ENCODE measurements around the gene PCDHB6.
"Not testable (repeated sequence)": the region's sequence is repeated elsewhere in the genome, so short reads cannot be mapped to it uniquely, and the experiment has no call there.

The PCDHB6 gene

GRCh38 chr5:141157901-141158300 lies 8.0 kb downstream of the PCDHB6 start:
- DNase-seq (ENCODE audit: low read depth in 1 of 2, low spot score in 1 of 2), result not testable (repeated sequence)

GRCh38 chr5:141172381-141173204 lies 22.7 kb downstream of the PCDHB6 start, which contains the start of gene PCDHB7:
Gene PCDHB7 (plus strand): TSS chr5:141172644. CDS start chr5:141172836, 192 bp downstream.
- DNase-seq (ENCODE audit: low read depth in 1 of 2, low spot score in 1 of 2), result no peak

- not testable (repeated sequence) for DNase-seq (ENCODE audit: low read depth in 1 of 2, low spot score in 1 of 2)
Measured at GRCh38 chr5:141174291-141175104, 24.6 kb downstream of the PCDHB6 start.

- DNase-seq (ENCODE audit: low read depth in 1 of 2, low spot score in 1 of 2), result no peak
Measured at GRCh38 chr5:141175933-141176332, 26.1 kb downstream of the PCDHB6 start.

- DNase-seq (ENCODE audit: low read depth in 1 of 2, low spot score in 1 of 2), result not testable (repeated sequence)
Measured at GRCh38 chr5:141177577-141178191, 27.8 kb downstream of the PCDHB6 start, which contains the start of gene PCDHB8. Gene PCDHB8 (plus strand): TSS chr5:141177790. CDS start chr5:141178035, 245 bp downstream.

- DNase-seq (ENCODE audit: low read depth in 1 of 2, low spot score in 1 of 2), result not testable (repeated sequence)
Measured at GRCh38 chr5:141179371-141179770, 29.5 kb downstream of the PCDHB6 start.

GRCh38 chr5:141179876-141180275 lies 30.0 kb downstream of the PCDHB6 start:
- DNase-seq (ENCODE audit: low read depth in 1 of 2, low spot score in 1 of 2), result not testable (repeated sequence)

GRCh38 chr5:141180313-141180712 lies 30.5 kb downstream of the PCDHB6 start:
- DNase-seq (ENCODE audit: low read depth in 1 of 2, low spot score in 1 of 2), result no peak

- no peak for DNase-seq (ENCODE audit: low read depth in 1 of 2, low spot score in 1 of 2)
Measured at GRCh38 chr5:141182248-141182647, 32.4 kb downstream of the PCDHB6 start, which contains the start of gene PCDHB16. Gene PCDHB16 (plus strand): TSS chr5:141182387. CDS start chr5:141182560, 173 bp downstream.

GRCh38 chr5:141184117-141184855 lies 34.4 kb downstream of the PCDHB6 start:
- DNase-seq (ENCODE audit: low read depth in 1 of 2, low spot score in 1 of 2), result not testable (repeated sequence)

- no peak for DNase-seq (ENCODE audit: low read depth in 1 of 2, low spot score in 1 of 2)
Measured at GRCh38 chr5:141186897-141187512, 37.1 kb downstream of the PCDHB6 start, which contains the start of gene PCDHB9. Gene PCDHB9 (plus strand): TSS chr5:141187161. CDS start chr5:141187319, 158 bp downstream.

GRCh38 chr5:141188682-141189081 lies 38.8 kb downstream of the PCDHB6 start:
- not testable (repeated sequence) for DNase-seq (ENCODE audit: low read depth in 1 of 2, low spot score in 1 of 2)

- DNase-seq (ENCODE audit: low read depth in 1 of 2, low spot score in 1 of 2), result not testable (repeated sequence)
Measured at GRCh38 chr5:141189131-141189530, 39.3 kb downstream of the PCDHB6 start.

GRCh38 chr5:141192110-141192725 lies 42.4 kb downstream of the PCDHB6 start, which contains the start of gene PCDHB10:
Gene PCDHB10 (plus strand): TSS chr5:141192353. CDS start chr5:141192553, 200 bp downstream.
- DNase-seq (ENCODE audit: low read depth in 1 of 2, low spot score in 1 of 2), result no peak

- not testable (repeated sequence) for DNase-seq (ENCODE audit: low read depth in 1 of 2, low spot score in 1 of 2)
Measured at GRCh38 chr5:141194332-141194731, 44.5 kb downstream of the PCDHB6 start.

GRCh38 chr5:141196363-141196762 lies 46.5 kb downstream of the PCDHB6 start:
- DNase-seq (ENCODE audit: low read depth in 1 of 2, low spot score in 1 of 2), result no peak

- DNase-seq (ENCODE audit: low read depth in 1 of 2, low spot score in 1 of 2), result no peak
Measured at GRCh38 chr5:141199359-141200235, 49.7 kb downstream of the PCDHB6 start, which contains the start of gene PCDHB11. Gene PCDHB11 (plus strand): TSS chr5:141199627. CDS start chr5:141199775, 148 bp downstream.

GRCh38 chr5:141201126-141201525 lies 51.3 kb downstream of the PCDHB6 start:
- not testable (repeated sequence) for DNase-seq (ENCODE audit: low read depth in 1 of 2, low spot score in 1 of 2)

Data from activated CD4-positive, alpha-beta T cell treated with anti-CD3 and anti-CD28 coated beads, Interleukin-2, amount 50 U/mL, for 24 hours (primary cell).